Natural killer cell (primary cell): ENCODE results near the gene PARD6G. TPM values are rescaled to one million over a fixed set of nuclear protein-coding genes. Genes with fewer than 3 reads are reported as not detected.

Experiments
- ATAC-seq, 3 donors: fragments of 150-1000 bp in 2 of 3; fragments of 200-7000 bp in 1 of 3; cut with Tn5 transposase; 1 replicate in 1 of 3; 2 replicates in 2 of 3; pipeline ENCODE4 v1.10.0; 2021; ENCODE audit warnings: mild to moderate bottlenecking in 2 of 3, moderate library complexity in 2 of 3
- DNase-seq, 2 donors: peaks; one replicate each; pipeline versions ENCODE4 v3.0.0 to v3.0.0-alpha.2; 2013 to 2021; ENCODE audit warnings: mixed read lengths in 1 of 2
- H3K27ac ChIP-seq: one replicate; pipeline ENCODE4 v1.5.1; 2013; ENCODE audit warnings: mild to moderate bottlenecking, low read length
- H3K27me3 ChIP-seq: one replicate; pipeline ENCODE4 v1.6.1; 2013; ENCODE audit warnings: low read length; ENCODE audit not compliant: control insufficient read depth, insufficient read depth
- H3K36me3 ChIP-seq: one replicate; pipeline ENCODE4 v1.6.1; 2013; ENCODE audit warnings: low read length; ENCODE audit not compliant: control insufficient read depth, insufficient read depth
- H3K4me1 ChIP-seq: one replicate; pipeline ENCODE4 v1.6.1; 2013; ENCODE audit warnings: low read length; ENCODE audit not compliant: control insufficient read depth, insufficient read depth
- H3K4me3 ChIP-seq: one replicate; pipeline ENCODE4 v1.5.1; 2013; ENCODE audit warnings: low read length
- H3K9me3 ChIP-seq: one replicate; pipeline ENCODE4 v1.6.1; 2013; ENCODE audit warnings: low read length; ENCODE audit not compliant: control insufficient read depth, insufficient read depth
- H3K27ac Mint-ChIP-seq, 2 donors: one replicate each; pipeline ENCODE4 v1.8.0; 2022; ENCODE audit warnings: mild to moderate bottlenecking in 2 of 2, mixed read lengths in 2 of 2, moderate library complexity in 1 of 2
- H3K27me3 Mint-ChIP-seq, 2 donors: one replicate each; pipeline ENCODE4 v1.8.0; 2022; ENCODE audit warnings: low read depth in 2 of 2, mixed read lengths in 2 of 2
- H3K36me3 Mint-ChIP-seq: one replicate; pipeline ENCODE4 v1.8.0; 2022; ENCODE audit warnings: mixed read lengths
- H3K4me1 Mint-ChIP-seq, 2 donors: one replicate each; pipeline ENCODE4 v1.8.0; 2022; ENCODE audit warnings: mixed read lengths in 2 of 2
- H3K4me3 Mint-ChIP-seq: one replicate; pipeline ENCODE4 v1.8.0; 2022; ENCODE audit warnings: mild to moderate bottlenecking, moderate library complexity, mixed read lengths
- H3K9me3 Mint-ChIP-seq, 2 donors: one replicate each; pipeline ENCODE4 v1.8.0; 2022; ENCODE audit warnings: mixed read lengths in 2 of 2
- CTCF ChIP-seq: fragments of 200-600 bp; IDR thresholded peaks from one replicate; pipeline ENCODE4 v1.8.0; 2022; ENCODE audit warnings: antibody characterized with exemption
- WGBS: methylation state at CpG from one replicate; pipeline ENCODE4 v1.1.7; 2013; ENCODE audit warnings: missing lambda C conversion rate; ENCODE audit not compliant: insufficient coverage; 5-methylcytosine and 5-hydroxymethylcytosine counted together
- intact Hi-C: fragments of 100-400 bp; cut with micrococcal nuclease; formaldehyde crosslinking; loops from one replicate; pipeline ENCODE4 v1.14.2; 2022
- total RNA-seq, 4 donors: library from RNA; stranded (reverse); fragments of 120-200 nt in 1 of 4; gene quantifications; one replicate each; pipeline versions ENCODE4 v1.2.3 to v1.2.4, GENCODE V29; 2013 to 2022

Gene PARD6G
- total RNA-seq, 3 donors from 2014 or later (not counting 1 experiment from before 2014, with no cell fraction given), result not detected

- Mint-ChIP-seq H3K9me3 (no peaks in the 10 kb centered on the region), H3K4me1 (peaks cover 13 to 28% of the 10 kb centered on the region in 2 donors), H3K36me3 (no peaks in the 10 kb centered on the region), H3K27ac (no peak overlapping the region), H3K27me3 (peaks cover 0 to 7% of the 10 kb centered on the region in 2 donors), H3K4me3 (no peak overlapping the region)
- no peak for ATAC-seq
- no peaks in the 10 kb centered on the region for H3K27me3 ChIP-seq
- H3K27ac ChIP-seq, result no peak overlapping the region
- no peaks in the 10 kb centered on the region for H3K36me3 ChIP-seq
- no peak for DNase-seq
- no peaks in the 10 kb centered on the region for H3K9me3 ChIP-seq
- TF ChIP-seq CTCF, result no peak
- WGBS, result 78% methylated on average over 30 of the region's 30 CpGs
- intact Hi-C loops, result no loop called here
- no peak overlapping the region for H3K4me3 ChIP-seq
- H3K4me1 ChIP-seq, result peaks cover 17% of the 10 kb centered on the region
These were observed 68.1 kb downstream of the PARD6G start for GRCh38 chr18:80178935-80179818.

- H3K36me3 Mint-ChIP-seq, result no peaks in the 10 kb centered on the region
- DNase-seq (no peak), ATAC-seq (no peak)
- no peak overlapping the region for H3K27ac Mint-ChIP-seq
- Histone ChIP-seq H3K27me3 (no peaks in the 10 kb centered on the region), H3K9me3 (no peaks in the 10 kb centered on the region), H3K36me3 (no peaks in the 10 kb centered on the region), H3K27ac (no peak overlapping the region), H3K4me3 (no peak overlapping the region), H3K4me1 (peaks cover 21% of the 10 kb centered on the region)
- intact Hi-C loops, result no loop called here
- no peaks in the 10 kb centered on the region for H3K9me3 Mint-ChIP-seq
- H3K4me1 Mint-ChIP-seq, result peaks cover 13 to 28% of the 10 kb centered on the region in 2 donors
- WGBS, result 91% methylated on average over 8 of the region's 8 CpGs
- TF ChIP-seq CTCF, result no peak
- H3K27me3 Mint-ChIP-seq, result peaks cover 0 to 6% of the 10 kb centered on the region in 2 donors
- H3K4me3 Mint-ChIP-seq, result no peak overlapping the region
These were observed 70.2 kb downstream of the PARD6G start for GRCh38 chr18:80177128-80177527.

GRCh38 chr18:80176334-80177073, 70.8 kb downstream of the PARD6G start:
- Mint-ChIP-seq H3K9me3 (no peaks in the 10 kb centered on the region), H3K4me1 (peaks cover 17 to 28% of the 10 kb centered on the region in 2 donors), H3K27me3 (peaks cover 4 to 6% of the 10 kb centered on the region in 2 donors), H3K4me3 (no peak overlapping the region), H3K36me3 (no peaks in the 10 kb centered on the region), H3K27ac (peak overlapping the region; percentile 81 to 86)
- Histone ChIP-seq H3K27ac (no peak overlapping the region), H3K27me3 (no peaks in the 10 kb centered on the region), H3K9me3 (no peaks in the 10 kb centered on the region), H3K36me3 (no peaks in the 10 kb centered on the region), H3K4me3 (no peak overlapping the region), H3K4me1 (peaks cover 21% of the 10 kb centered on the region)
- 88% methylated on average over 17 of the region's 17 CpGs for WGBS
- DNase-seq (no peak), ATAC-seq (no peak)
- no peak for TF ChIP-seq CTCF
- intact Hi-C loops, result no loop called here
